Fibroblast of skin of back (primary cell): ENCODE data around the gene TMEM179.
"Not testable (repeated sequence)": the region's sequence is repeated elsewhere in the genome, so short reads cannot be mapped to it uniquely, and the experiment has no call there.

ENCODE experiments used
- DNase-seq: peaks from one replicate; pipeline ENCODE4 v3.0.0-alpha.2; 2013

The TMEM179 gene

DNA sequence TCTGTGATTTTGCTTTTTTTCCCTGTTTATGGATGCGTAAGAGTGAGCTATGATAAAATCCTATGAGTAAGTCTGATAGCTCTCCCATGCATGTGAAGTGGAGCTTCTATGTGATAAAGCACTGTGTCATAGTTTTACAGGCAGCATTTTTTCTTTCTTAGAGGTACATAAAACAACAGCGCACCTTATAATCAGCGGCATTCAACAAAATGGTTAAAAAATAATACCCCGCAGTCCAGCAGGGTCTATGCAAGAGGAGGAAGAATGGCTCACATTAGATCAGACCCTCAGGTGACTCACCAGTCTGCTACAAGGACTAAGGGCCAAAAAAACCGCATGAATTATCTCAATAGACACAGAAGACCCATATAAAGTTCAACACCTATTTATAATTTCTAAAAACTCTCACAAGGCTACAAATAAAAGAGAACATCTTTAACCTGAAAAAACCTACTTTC lies 33.0 kb upstream of the TMEM179 start:
- no peak for DNase-seq

- not testable (repeated sequence) for DNase-seq
Observed at GRCh38 chr14:104636846-104637545, 32.4 kb upstream of the TMEM179 start.

DNA sequence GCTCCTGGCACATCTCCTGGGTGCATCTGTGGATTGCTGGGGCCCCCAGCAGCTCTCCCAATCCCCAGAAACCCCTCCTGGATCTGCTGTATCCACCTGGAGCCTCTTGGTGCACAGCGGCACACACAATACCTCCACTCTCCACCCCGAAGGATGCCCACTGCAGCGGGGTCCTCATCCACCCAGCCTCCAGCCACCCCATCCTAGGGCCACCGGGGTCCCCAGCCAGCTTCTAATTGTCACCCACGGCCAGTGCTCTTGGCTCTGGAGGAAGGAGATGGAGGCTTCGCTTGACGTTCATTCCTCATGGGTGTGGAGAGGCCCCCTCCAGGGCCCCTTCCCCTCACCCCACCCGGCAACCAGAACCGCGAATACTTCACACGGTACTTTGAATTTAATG lies 31.6 kb upstream of the TMEM179 start:
- DNase-seq: no peak

DNA sequence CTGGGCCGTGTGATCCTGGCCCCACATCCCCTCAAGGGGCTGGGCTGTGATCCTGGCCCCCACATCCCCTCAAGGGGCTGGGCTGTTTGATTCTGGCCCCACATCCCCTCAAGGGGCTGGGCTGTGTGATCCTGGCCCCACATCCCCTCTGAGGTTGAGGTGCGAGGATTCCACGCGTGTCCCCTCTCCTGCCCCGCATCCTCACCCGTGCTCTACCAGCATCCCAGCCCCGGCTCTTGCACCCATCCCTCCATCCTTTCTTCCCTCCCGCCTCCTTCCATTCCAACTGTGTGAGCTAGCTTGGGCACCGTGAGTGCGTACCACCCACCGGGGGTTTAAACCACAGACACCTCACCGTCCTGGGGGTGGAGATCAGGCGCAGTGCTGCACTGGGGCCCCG lies 31.1 kb upstream of the TMEM179 start:
- no peak for DNase-seq

DNA sequence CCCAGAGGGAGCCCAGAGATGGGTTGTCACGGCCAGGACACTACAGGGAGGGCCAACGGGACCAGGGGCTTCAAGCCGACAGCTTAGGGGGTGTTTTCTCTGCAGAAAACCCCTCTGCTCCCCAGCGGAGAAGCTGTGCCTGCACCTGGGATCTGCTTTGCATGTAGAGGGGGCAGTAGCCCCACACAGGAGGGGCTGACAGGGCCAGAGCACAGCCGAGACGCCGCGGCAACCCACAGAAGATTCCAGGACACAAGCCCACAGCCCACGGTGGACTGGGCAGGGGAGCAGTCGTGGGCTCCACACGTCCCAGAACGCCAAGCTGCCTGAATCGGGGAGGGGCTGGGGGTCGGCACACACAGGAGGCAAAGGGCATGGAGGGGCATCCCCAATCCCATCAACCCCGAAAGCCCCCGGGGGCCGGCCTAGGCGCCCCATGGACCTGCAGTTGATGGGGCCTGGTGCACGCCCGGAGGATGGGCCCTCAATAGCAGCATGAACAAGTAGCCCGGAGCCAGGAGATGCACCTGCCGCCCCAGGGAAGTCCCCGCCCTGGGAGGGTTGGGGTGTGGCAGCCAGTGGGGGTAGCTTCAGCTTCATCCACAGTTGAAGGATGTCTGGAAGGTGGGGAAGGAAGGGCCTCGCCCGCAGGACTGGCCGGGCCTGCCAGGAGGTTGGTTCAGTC lies 30.5 kb upstream of the TMEM179 start:
- no peak for DNase-seq

DNA sequence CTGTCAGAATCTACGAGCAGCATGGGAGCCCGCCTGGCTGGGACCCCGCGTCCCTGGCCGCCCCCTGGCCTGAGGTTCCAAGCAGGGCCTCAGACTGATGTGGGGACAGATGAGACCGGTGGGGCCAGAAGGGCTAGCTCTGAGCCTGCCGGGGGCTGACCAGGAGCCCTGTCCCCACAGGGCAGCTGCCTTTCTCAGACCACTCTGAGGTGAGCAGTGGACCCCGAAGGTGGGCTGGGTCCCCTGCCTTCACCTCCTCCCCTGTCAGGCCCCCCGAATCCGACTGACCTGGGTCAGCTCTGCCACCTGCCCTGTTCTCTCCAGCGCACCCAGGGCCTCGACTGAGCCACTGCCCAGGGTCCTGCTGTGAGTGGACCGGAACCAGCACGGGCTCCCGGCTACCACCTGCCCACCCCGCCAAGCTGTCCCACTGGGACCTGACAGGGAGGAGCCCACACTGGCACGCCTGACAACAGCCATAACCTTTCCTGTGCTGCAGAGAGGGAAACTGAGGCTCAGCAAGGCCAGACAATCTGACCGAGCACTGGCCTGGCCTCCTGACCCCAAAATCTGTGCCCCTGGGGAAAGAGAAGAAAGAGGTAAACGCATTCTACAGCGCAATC lies 29.7 kb upstream of the TMEM179 start:
- no peak for DNase-seq

GRCh38 chr14:104633276-104634137 lies 28.9 kb upstream of the TMEM179 start:
- no peak for DNase-seq

DNA sequence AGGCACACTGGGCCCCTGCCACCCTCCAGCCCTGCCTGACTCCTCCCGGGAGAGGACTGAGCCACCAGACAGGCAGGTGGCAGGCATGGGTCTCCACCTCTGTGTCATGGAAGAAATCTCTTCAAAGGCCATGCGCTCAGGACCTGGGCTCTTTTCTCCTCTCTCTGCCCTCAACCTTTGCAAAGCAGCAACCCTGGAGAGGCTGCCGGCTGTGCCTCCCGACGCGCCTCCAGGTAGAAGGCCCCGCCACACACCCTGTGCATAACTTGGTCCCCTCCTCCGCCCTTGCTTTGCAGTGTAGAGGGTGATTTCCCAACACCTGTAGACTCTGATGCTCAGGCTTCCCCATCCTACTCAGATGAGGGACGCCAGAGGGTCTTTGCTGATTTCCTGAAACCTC lies 28.2 kb upstream of the TMEM179 start:
- no peak for DNase-seq

DNA sequence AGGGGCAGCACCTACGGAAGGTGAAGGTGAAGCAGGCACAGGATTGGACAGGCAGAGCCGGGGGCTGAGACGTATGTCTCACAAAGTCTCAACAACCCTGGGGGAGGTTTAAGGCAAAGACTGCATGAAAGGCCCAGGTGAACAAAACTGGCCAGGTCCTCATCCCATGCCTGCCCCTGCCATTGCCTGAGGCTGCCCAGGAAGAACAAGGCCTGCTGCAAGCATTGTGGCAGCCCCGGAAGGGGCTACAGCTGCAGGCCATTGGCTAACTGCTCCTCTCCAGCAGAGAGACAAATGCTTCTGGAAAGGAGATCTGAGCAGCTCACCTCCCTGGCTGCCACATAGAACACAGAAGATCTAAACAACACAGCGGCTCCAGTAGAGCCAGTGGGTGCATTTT lies 20.4 kb upstream of the TMEM179 start:
- DNase-seq: no peak

GRCh38 chr14:104614126-104614812 lies 9.7 kb upstream of the TMEM179 start:
- DNase-seq: no peak

DNA sequence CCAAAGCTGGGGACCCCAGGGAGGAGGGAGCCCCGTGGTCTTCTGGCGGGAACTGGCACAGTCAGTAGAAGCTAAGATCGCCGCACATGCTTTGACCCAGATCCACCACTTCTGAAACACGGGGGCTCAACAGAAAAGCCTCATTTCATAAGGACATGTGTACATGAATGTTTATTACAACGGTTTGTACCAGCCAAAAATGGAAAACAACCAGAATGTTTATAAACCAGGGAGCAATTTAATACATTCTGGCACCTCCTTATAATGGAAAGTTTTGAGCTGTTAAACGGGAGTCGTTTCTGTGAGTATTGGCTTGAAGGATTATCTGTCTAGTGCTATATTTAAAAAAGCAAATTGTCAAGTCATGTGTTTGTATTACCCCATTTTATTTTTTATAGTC lies 7.3 kb upstream of the TMEM179 start:
- DNase-seq: no peak

DNA sequence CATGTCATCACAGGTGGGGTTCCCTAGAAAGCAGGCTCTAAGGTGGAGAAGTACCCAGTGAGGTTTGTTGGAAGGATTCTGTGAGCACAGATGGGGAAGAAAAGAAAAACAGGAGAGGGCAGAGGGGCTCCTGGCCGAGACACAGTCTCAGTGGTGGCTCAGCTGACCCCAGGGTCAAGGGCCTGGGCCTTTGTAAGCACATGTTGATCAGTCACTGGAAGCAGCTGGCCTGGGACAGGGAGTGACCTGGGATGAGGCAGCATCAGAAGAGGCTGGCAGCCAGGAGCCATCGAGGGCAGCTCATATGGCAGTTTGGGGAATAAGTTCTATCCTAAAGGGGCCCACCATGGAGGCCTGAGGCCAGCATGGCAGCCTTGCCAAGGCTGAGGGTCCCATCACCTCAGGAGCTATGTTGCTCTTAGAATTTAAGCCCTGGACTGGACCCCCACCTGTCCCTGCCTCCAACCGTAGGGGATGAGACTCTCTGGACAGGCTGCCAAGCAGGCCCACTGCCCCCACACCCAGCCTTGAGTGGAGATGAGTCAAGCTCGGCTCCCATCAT lies 6.3 kb upstream of the TMEM179 start:
- DNase-seq: no peak

DNA sequence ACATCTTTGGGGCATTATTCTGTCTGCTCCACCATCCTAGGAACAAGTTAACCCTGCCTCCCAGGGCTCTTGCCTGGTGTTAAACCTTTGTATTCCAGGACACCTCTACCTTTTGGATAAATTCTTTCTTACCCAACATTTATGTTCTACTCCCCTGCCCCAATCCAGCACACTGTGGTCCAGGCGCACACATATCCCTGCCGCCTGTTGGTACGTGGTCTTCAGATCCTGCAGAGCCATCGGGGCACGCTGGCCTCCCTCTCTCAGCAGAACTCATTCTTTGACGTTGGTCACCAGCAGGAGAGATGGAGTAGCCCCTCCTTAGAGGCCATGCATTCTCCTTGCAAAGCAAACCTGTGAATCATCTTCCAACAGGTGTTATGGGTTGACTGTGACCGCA lies 5.1 kb upstream of the TMEM179 start:
- DNase-seq: no peak

- no peak for DNase-seq
Observed at GRCh38 chr14:104603711-104604401, 716 bp downstream of the TMEM179 start.

- no peak for DNase-seq
Observed at GRCh38 chr14:104602933-104603325, 1.6 kb downstream of the TMEM179 start.

- DNase-seq: no peak
Observed at GRCh38 chr14:104602315-104602932, 2.1 kb downstream of the TMEM179 start.

GRCh38 chr14:104601786-104602185 lies 2.8 kb downstream of the TMEM179 start:
- DNase-seq: no peak

- DNase-seq: no peak
Observed at GRCh38 chr14:104600805-104601204, 3.8 kb downstream of the TMEM179 start.

GRCh38 chr14:104600141-104600643 lies 4.4 kb downstream of the TMEM179 start:
- peak; percentile 6 for DNase-seq

DNA sequence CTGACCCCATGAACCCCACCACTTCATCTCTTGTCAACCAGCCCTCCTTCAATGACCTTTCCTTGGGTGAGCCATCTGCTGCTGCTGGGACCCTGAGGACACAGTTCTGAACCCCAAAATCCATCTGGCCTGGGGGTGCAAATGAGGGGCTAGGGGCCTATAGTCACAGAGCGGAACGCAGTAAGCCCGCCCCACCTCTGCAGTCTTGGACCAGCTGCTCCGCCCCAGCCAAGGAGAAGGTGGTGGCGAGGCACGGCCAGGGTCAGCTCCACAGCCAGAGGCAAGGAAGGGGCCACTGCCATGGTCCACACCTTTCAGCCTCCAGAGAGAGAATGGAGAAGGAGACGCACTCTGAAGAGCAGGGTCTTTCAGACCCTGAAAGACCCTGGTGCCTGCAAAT lies 5.1 kb downstream of the TMEM179 start:
- no peak for DNase-seq

DNA sequence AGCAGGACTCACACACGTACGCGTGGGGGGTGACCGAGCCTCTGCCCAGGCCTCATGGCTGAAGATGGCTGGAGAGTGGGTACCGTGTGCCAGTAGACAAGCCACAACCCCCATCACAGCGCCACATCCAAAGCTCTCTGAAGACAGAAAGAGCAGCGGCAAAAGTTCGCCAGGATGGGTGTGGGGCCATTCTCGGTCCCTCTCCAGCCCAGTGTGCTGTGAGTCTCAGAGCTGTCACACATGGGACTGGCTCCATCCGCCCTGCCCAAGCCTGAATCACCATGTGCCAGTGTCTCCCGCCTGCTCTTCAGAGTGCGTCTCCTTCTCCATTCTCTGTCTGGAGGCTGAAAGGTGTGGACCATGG lies 5.7 kb downstream of the TMEM179 start:
- DNase-seq: no peak
